ENCODE data around the gene OCRL. TPM values are rescaled to one million over a fixed set of nuclear protein-coding genes. Genes with fewer than 3 reads are reported as not detected.

Gene OCRL
- total RNA-seq, 1 experiment from 2014 or later, result 53.7 TPM

GRCh38 chrX:129523079-129523911 lies 16.8 kb upstream of the OCRL start, which contains the start of gene SMARCA1:
SMARCA1 (minus strand) TSS chrX:129523490; CDS start chrX:129523370, 120 bp downstream.
- Histone ChIP-seq H3K27me3 (ENCODE audit: control insufficient read depth, insufficient read depth, low read length) (no peaks in the 10 kb centered on the region), H3K4me1 (ENCODE audit: control insufficient read depth, insufficient read depth, low read length) (peaks cover 17% of the 10 kb centered on the region), H3K36me3 (ENCODE audit: control insufficient read depth, insufficient read depth, low read length) (no peaks in the 10 kb centered on the region; the same call in 1 of the 2 replicates), H3K9me3 (ENCODE audit: control insufficient read depth, insufficient read depth, low read depth, low read length) (no peaks in the 10 kb centered on the region), H3K27ac (ENCODE audit: low read length) (peak within 1 kb of the TSS; percentile 91), H3K4me3 (ENCODE audit: low read depth in 2 of 2, low read length in 2 of 2) (peak within 1 kb of the TSS; percentile 83 to 97)
- CTCF ChIA-PET, result no interaction called here
- in situ Hi-C loops (cut with HindIII; ENCODE audit: low pct_unique_long_range_greater_than_20kb, low sequenced_read_pairs) (no loop called here), intact Hi-C loops (cut with micrococcal nuclease; ENCODE audit: unreplicated experiment) (no loop called here)
- BruUV-seq (replicated peaks), result no TSS peak
- TF ChIP-seq TCF7L2 (IDR thresholded peaks at IDR 0.05; ENCODE audit: low read depth, low read length) (no peak), SIN3A (IDR thresholded peaks at IDR 0.05; ENCODE audit: borderline replicate concordance, insufficient read depth, low read depth, low read length) (0 out of 2 replicates have a peak, but pooled peaks have one; percentile 13), POLR2AphosphoS5 (IDR thresholded peaks at IDR 0.05; ENCODE audit: low read depth, low read length) (peak; percentile 57; the same call in 1 of the 2 replicates), CTCF (IDR thresholded peaks at IDR 0.05) (no peak), REST (IDR thresholded peaks at IDR 0.05; ENCODE audit: insufficient read depth in 1 of 2, low read depth in 2 of 2, low read length in 1 of 2) (no peak)
- DNase-seq (ENCODE audit: low read depth, low spot score) (no peak), ATAC-seq (peak; percentile 84)
- POLR2A ChIA-PET, result interaction anchor here (0.6 kb wide), 1 partner anchor 1296 kb away, joined by 3 read pairs; no protein-coding TSS in a partner anchor

GRCh38 chrX:129524250-129524850 lies 15.7 kb upstream of the OCRL start:
- no peaks in the 10 kb centered on the region for H3K27me3 ChIP-seq (ENCODE audit: control insufficient read depth, insufficient read depth, low read length)
- no peaks in the 10 kb centered on the region for H3K36me3 ChIP-seq (ENCODE audit: control insufficient read depth, insufficient read depth, low read length)
- TF ChIP-seq CTCF (IDR thresholded peaks at IDR 0.05) (no peak), SIN3A (IDR thresholded peaks at IDR 0.05; ENCODE audit: borderline replicate concordance, insufficient read depth, low read depth, low read length) (no peak), POLR2AphosphoS5 (IDR thresholded peaks at IDR 0.05; ENCODE audit: low read depth, low read length) (no peak), TCF7L2 (IDR thresholded peaks at IDR 0.05; ENCODE audit: low read depth, low read length) (no peak), REST (IDR thresholded peaks at IDR 0.05; ENCODE audit: insufficient read depth in 1 of 2, low read depth in 2 of 2, low read length in 1 of 2) (no peak)
- BruUV-seq (replicated peaks), result no TSS peak
- no peak overlapping the region for H3K27ac ChIP-seq (ENCODE audit: low read length)
- ChIA-PET POLR2A (no interaction called here), CTCF (no interaction called here)
- peak overlapping the region; percentile 83 to 97; a peak in 2 of 4 replicates for H3K4me3 ChIP-seq (ENCODE audit: low read depth in 2 of 2, low read length in 2 of 2)
- in situ Hi-C loops (cut with HindIII; ENCODE audit: low pct_unique_long_range_greater_than_20kb, low sequenced_read_pairs) (no loop called here), intact Hi-C loops (cut with micrococcal nuclease; ENCODE audit: unreplicated experiment) (no loop called here)
- ATAC-seq, result no peak
- no peak for DNase-seq (ENCODE audit: low read depth, low spot score)
- H3K4me1 ChIP-seq (ENCODE audit: control insufficient read depth, insufficient read depth, low read length), result peaks cover 14% of the 10 kb centered on the region
- H3K9me3 ChIP-seq (ENCODE audit: control insufficient read depth, insufficient read depth, low read depth, low read length), result no peaks in the 10 kb centered on the region

Measured in Panc1 (cell line).